ENCODE measurements around the gene STAG1.
A peak's percentile ranks its signal among the peaks of the same experiment; 100 is the strongest.
"Not testable (repeated sequence)": the region's sequence is repeated elsewhere in the genome, so short reads cannot be mapped to it uniquely, and the experiment has no call there.

The STAG1 gene

DNA sequence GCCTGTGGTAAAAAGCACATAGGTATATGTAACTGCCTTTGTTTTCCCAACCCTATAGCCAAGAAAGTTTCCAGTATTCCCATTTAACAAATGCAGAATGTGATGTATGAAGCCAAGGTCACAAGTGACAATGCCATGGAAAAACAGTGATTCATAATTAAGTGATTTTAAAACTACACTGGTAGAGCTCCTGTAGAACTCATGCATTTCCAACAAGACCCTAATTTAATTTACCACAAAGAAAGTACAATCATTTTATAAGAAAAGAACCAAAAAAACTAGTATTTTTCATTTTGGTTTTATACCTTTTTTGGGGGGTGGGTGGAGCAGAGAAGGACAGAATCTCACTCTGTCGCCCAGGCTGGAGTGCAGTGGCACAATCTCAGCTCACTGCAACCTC is 82.0 kb downstream of the STAG1 start:
- no peak for DNase-seq (ENCODE audit: low read depth)
- no peak overlapping the region for H3K4me3 ChIP-seq (ENCODE audit: control insufficient read depth, low read depth, low read length)
- TF ChIP-seq, protein P1, sequence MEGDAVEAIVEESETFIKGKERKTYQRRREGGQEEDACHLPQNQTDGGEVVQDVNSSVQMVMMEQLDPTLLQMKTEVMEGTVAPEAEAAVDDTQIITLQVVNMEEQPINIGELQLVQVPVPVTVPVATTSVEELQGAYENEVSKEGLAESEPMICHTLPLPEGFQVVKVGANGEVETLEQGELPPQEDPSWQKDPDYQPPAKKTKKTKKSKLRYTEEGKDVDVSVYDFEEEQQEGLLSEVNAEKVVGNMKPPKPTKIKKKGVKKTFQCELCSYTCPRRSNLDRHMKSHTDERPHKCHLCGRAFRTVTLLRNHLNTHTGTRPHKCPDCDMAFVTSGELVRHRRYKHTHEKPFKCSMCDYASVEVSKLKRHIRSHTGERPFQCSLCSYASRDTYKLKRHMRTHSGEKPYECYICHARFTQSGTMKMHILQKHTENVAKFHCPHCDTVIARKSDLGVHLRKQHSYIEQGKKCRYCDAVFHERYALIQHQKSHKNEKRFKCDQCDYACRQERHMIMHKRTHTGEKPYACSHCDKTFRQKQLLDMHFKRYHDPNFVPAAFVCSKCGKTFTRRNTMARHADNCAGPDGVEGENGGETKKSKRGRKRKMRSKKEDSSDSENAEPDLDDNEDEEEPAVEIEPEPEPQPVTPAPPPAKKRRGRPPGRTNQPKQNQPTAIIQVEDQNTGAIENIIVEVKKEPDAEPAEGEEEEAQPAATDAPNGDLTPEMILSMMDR (conservative IDR thresholded peaks at IDR 0.05; ENCODE audit: control insufficient read depth, insufficient read depth, low read depth, low read length) = no peak

DNA sequence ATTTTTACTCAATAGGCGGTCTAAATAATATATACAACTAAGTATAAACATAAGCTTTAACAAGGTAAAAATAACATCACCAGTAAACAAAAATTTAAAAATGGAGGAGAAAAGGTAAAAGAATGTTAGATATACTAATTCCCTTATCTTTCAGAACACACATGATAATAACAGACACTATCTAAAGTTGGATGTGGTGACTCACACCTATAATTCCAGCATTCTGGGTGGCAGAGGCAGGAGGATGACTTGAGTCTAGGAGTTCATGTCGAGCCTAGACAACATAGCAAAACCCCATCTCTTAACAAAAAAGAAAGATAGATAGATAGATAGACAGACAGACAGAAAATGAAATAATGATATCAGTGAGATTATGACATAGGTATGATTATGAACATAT is 85.1 kb downstream of the STAG1 start:
- DNase-seq (ENCODE audit: low read depth) = no peak
- TF ChIP-seq, protein P1 (conservative IDR thresholded peaks at IDR 0.05; ENCODE audit: control insufficient read depth, insufficient read depth, low read depth, low read length) = no peak

DNA sequence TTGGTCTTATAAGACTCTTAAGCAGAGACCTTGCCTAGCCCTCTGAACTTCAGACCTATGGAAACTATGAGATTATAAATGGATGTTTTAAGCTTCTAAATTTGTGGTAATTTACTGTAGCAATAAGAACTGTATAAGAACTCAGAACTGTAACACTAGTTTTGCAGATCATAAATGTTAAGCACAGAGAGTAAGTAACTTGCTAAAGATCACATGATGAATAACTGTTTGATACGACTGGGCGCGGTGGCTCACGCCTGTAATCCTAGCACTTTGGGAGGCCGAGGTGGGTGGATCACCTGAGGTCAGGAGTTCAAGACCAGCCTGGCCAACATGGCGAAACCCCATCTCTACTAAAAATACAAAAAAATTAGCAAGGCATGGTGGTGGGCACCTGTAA is 85.9 kb downstream of the STAG1 start:
- H3K4me3 ChIP-seq (ENCODE audit: control insufficient read depth, low read depth, low read length); DNase-seq (ENCODE audit: low read depth): not testable (repeated sequence)

More for the DNA sequence above, 85.1 kb downstream of the STAG1 start:
- H3K4me3 ChIP-seq (ENCODE audit: control insufficient read depth, low read depth, low read length) = no peak overlapping the region

DNA sequence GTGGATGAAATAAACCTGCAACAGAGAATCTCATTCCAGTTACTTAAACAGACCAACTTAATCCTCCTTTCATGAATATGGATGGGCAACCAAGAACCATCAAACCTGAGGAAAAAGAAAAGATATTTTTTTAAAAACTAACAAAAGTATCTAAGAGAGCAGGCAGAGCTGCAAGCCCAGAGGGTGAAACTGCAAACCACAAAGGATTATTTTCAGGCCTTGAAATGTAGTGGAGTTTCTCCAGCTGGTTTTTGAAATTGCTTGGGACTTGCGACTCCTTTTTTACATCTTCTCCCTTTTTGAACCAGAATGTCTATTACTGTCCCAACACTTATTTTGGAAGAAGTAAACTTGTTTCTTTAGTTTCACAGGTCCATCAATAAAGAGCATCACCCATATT is 87.4 kb downstream of the STAG1 start:
- DNase-seq (ENCODE audit: low read depth) = no peak
- H3K4me3 ChIP-seq (ENCODE audit: control insufficient read depth, low read depth, low read length) = no peak overlapping the region
- TF ChIP-seq, protein P1 (conservative IDR thresholded peaks at IDR 0.05; ENCODE audit: control insufficient read depth, insufficient read depth, low read depth, low read length) = no peak

DNA sequence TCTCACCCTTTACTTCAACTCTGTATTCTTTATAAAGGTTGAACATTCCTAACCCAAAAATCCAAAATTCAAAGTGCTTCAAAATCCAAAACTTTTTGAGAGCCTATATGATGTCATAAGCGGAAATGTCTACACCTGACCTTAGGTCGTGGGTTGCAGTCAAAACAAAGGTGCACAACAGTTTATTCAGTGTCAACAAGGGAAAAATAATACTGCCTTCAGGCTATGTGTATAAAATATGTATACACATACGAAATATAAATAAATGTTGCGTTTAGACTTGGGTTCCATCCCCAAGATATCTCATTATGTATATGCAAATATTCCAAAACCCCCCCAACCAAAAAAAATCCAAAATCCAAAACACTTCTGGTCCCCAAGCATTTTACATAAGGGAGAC is 90.9 kb downstream of the STAG1 start:
- TF ChIP-seq, protein P1 (conservative IDR thresholded peaks at IDR 0.05; ENCODE audit: control insufficient read depth, insufficient read depth, low read depth, low read length) = no peak
- no peak overlapping the region for H3K4me3 ChIP-seq (ENCODE audit: control insufficient read depth, low read depth, low read length)
- DNase-seq (ENCODE audit: low read depth) = no peak

DNA sequence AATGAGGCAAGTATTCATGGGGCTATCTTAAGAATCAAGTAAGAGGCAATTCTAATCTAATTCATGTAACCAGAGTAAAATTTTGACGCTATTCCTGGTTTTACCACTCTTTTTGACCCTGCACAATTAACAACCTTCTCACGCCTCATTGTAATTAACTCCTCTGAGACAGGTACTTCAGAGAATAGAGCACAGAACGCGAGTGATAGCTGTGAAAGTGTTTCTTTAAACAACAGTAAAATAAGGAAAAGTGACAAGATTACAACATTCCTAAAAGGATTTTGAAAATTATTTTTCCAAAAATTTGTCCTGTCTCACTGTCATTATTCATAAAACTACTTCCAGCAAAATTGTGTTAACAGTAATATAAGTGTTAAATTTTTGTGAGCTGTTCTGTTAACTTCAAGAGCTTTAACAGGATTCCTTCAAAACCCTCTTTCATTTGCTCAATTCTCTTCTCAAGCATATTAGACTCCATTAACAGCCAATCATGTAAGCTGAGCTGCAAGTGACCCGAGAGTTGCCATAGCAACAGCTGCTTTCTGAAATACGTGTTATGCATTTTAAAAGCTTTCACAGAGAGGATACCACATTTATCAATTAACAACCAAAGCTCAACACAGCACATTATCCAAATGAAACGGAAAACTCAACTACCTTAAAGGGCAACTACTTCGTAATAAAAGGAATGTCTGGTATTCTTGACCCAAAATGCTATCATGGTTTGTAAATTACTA is 93.1 kb downstream of the STAG1 start:
- TF ChIP-seq, protein P1 (conservative IDR thresholded peaks at IDR 0.05; ENCODE audit: control insufficient read depth, insufficient read depth, low read depth, low read length) = no peak
- peak; percentile 79 for DNase-seq (ENCODE audit: low read depth)
- H3K4me3 ChIP-seq (ENCODE audit: control insufficient read depth, low read depth, low read length) = no peak overlapping the region

DNA sequence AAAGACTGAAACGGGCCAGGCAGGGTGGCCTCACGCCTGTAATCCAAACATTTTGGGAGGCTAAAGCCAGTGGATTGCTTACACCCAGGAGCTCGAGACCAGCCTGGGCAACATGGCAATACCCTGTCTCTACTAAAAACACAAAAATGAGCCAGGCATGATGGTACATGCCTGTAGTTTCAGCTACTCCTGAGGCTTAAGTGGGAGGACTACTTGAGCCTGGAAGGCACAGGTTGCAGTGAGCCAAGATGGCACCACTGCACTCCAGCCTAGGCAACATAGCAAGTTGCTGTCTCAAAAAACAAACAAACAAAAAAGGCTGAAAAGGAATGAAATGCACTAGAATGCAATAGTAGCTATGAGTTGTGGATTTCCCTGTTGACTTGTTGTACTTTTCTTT is 94.7 kb downstream of the STAG1 start:
- TF ChIP-seq, protein P1 (conservative IDR thresholded peaks at IDR 0.05; ENCODE audit: control insufficient read depth, insufficient read depth, low read depth, low read length) = no peak
- no peak for DNase-seq (ENCODE audit: low read depth)

More for the DNA sequence above, 94.7 kb downstream of the STAG1 start:
- no peak overlapping the region for H3K4me3 ChIP-seq (ENCODE audit: control insufficient read depth, low read depth, low read length)

All from fibroblast of mammary gland (primary cell).